Hepatocyte (in vitro differentiated cells): ENCODE data around the gene HNMT.

ENCODE experiments used
- EZH2 ChIP-seq: fragments of 200-600 bp; sonication (generic); IDR thresholded peaks from 2 replicates; pipeline ENCODE4 v1.6.1; 2016; ENCODE audit warnings: antibody characterized with exemption, mild to moderate bottlenecking, borderline replicate concordance
- EZH2phosphoT487 ChIP-seq: fragments of 200-600 bp; sonication (generic); IDR thresholded peaks from one replicate; pipeline ENCODE4 v1.6.1; 2018; ENCODE audit warnings: antibody characterized with exemption, mild to moderate bottlenecking, low read depth, moderate library complexity; ENCODE audit not compliant: unreplicated experiment, severe bottlenecking
- TF ChIP-seq, protein P1 (sequence below): fragments of 200-600 bp; sonication (generic); IDR thresholded peaks from 2 replicates; pipeline ENCODE4 v1.5.1; 2016; ENCODE audit warnings: antibody characterized with exemption, mild to moderate bottlenecking; ENCODE audit not compliant: poor library complexity

DNA sequence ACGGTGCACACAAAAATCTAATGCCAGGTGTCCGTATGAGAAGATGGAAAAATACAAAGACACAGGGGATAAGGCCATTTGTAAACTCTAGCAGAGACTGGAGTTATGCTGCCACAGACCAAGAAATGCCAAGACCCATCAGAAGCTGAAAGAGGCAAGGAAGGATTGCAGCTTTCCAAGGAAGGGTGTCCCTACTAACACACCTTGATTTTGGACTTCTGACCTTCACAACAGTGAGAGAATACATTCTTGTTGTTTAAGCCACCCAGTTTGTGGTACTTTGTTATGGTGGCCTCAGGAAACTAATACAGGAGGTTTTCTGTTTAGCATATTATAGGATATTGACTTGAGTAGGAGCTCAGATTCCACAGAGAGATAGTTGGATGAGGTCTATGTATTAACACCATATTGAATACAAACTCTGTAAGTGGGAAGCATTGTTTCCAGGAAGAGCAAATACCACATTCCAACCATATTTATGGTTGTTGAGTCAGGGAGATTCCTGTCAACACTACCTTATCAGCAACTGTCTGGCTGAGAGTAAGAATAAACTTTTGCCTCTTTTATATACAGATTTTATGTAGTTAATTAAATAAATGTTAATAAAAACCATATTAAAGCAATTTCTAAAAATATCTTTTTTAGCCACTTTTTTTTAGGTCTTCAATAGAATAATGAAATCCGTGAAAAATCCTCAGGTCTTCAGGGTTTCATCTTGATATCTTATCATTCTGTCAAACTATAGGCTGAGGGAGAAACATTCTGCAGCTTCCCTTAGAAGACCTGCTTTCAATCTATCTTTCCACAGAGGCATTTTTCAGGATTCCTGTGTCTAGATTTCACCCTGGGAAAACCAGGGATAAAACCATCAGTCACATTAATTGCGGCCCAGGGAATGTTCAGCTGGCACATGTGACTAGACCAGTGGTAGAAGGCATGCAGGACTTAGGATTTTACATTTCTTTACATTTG, 35.4 kb upstream of the HNMT start:
- TF ChIP-seq, protein P1, sequence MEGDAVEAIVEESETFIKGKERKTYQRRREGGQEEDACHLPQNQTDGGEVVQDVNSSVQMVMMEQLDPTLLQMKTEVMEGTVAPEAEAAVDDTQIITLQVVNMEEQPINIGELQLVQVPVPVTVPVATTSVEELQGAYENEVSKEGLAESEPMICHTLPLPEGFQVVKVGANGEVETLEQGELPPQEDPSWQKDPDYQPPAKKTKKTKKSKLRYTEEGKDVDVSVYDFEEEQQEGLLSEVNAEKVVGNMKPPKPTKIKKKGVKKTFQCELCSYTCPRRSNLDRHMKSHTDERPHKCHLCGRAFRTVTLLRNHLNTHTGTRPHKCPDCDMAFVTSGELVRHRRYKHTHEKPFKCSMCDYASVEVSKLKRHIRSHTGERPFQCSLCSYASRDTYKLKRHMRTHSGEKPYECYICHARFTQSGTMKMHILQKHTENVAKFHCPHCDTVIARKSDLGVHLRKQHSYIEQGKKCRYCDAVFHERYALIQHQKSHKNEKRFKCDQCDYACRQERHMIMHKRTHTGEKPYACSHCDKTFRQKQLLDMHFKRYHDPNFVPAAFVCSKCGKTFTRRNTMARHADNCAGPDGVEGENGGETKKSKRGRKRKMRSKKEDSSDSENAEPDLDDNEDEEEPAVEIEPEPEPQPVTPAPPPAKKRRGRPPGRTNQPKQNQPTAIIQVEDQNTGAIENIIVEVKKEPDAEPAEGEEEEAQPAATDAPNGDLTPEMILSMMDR: no peak
- TF ChIP-seq EZH2phosphoT487 (no peak), EZH2 (no peak)
